GM06990 (cell line): Measurements from ENCODE around the gene CEACAM16.

Source experiments
- DNase-seq: peaks from one replicate; pipeline ENCODE4 v3.0.0-alpha.2; 2011; ENCODE audit not compliant: insufficient read length; ENCODE audit errors: extremely low read depth
- H3K27me3 ChIP-seq: replicated peaks from 2 replicates; pipeline ENCODE4 v1.6.0; 2011; ENCODE audit warnings: low read length; ENCODE audit not compliant: control insufficient read depth, insufficient read depth
- H3K36me3 ChIP-seq: 2 replicates; pipeline ENCODE4 v1.5.1; 2011; ENCODE audit warnings: low read length; ENCODE audit not compliant: control insufficient read depth, insufficient read depth
- H3K4me3 ChIP-seq: replicated peaks from 2 replicates; pipeline ENCODE4 v1.5.1; 2011; ENCODE audit warnings: low read depth, mild to moderate bottlenecking, control low read depth, low read length
- CTCF ChIP-seq: IDR thresholded peaks from 2 replicates; pipeline ENCODE4 v1.5.1; 2011; ENCODE audit warnings: low read length, control low read depth, mild to moderate bottlenecking, inconsistent platforms; ENCODE audit not compliant: insufficient read depth, poor library complexity, severe bottlenecking

Gene CEACAM16

GRCh38 chr19:44658069-44658733, 40.8 kb upstream of the CEACAM16 start:
- Histone ChIP-seq H3K4me3 (no peak overlapping the region), H3K27me3 (no peaks in the 10 kb centered on the region), H3K36me3 (no peaks in the 10 kb centered on the region; the same call in 1 of the 2 replicates)
- no peak for TF ChIP-seq CTCF
- DNase-seq: no peak

- no peaks in the 10 kb centered on the region; the same call in 1 of the 2 replicates for H3K36me3 ChIP-seq
- TF ChIP-seq CTCF: no peak
- no peak for DNase-seq
- H3K4me3 ChIP-seq: no peak overlapping the region
- H3K27me3 ChIP-seq: no peaks in the 10 kb centered on the region
Measured at GRCh38 chr19:44660081-44660480, 38.9 kb upstream of the CEACAM16 start.

GRCh38 chr19:44661205-44661604, 37.7 kb upstream of the CEACAM16 start:
- no peak overlapping the region for H3K4me3 ChIP-seq
- TF ChIP-seq CTCF: no peak
- no peaks in the 10 kb centered on the region for H3K27me3 ChIP-seq
- H3K36me3 ChIP-seq: no peaks in the 10 kb centered on the region; the same call in 1 of the 2 replicates
- no peak for DNase-seq

GRCh38 chr19:44661904-44662303, 37.0 kb upstream of the CEACAM16 start:
- Histone ChIP-seq H3K27me3 (no peaks in the 10 kb centered on the region), H3K36me3 (no peaks in the 10 kb centered on the region; the same call in 1 of the 2 replicates), H3K4me3 (no peak overlapping the region)
- no peak for TF ChIP-seq CTCF
- DNase-seq: no peak

- TF ChIP-seq CTCF: no peak
- no peaks in the 10 kb centered on the region; the same call in 1 of the 2 replicates for H3K36me3 ChIP-seq
- no peaks in the 10 kb centered on the region for H3K27me3 ChIP-seq
- H3K4me3 ChIP-seq: no peak overlapping the region
- DNase-seq: no peak
Measured at GRCh38 chr19:44662691-44663385, 36.1 kb upstream of the CEACAM16 start.

GRCh38 chr19:44663996-44664395, 35.0 kb upstream of the CEACAM16 start:
- TF ChIP-seq CTCF: no peak
- Histone ChIP-seq H3K4me3 (no peak overlapping the region), H3K36me3 (no peaks in the 10 kb centered on the region; the same call in 1 of the 2 replicates), H3K27me3 (no peaks in the 10 kb centered on the region)
- DNase-seq: no peak
